HG03103 (cell line): ENCODE results near the gene NPHP4.

ENCODE experiments used
- ATAC-seq: cut with Tn5 transposase; IDR thresholded peaks from one replicate; pipeline ENCODE4 v1.9.1; 2021; ENCODE audit warnings: low read depth; ENCODE audit not compliant: unreplicated experiment

The NPHP4 gene

DNA sequence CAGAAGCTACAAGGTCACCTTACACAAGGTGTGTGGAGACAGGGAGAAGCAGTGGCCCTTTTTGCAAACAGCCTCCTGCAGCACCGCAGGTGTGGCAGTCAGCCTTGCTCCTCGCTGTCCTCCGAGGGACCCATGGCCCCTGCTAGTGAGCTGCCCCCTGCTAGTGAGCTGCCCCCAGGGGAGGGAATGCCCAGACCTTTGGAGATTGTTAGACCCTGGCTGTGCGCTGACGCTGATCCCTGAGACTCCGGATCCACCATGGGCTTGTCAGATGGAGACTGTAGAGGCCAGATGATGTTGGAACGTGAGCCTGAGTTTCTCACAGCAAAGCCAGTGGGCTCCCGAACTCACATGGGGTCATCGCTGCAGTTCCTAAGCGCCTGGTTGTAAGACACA, 172.2 kb downstream of the NPHP4 start:
- no peak for ATAC-seq

GRCh38 chr1:5819391-5820025, 172.7 kb downstream of the NPHP4 start:
- ATAC-seq = no peak

DNA sequence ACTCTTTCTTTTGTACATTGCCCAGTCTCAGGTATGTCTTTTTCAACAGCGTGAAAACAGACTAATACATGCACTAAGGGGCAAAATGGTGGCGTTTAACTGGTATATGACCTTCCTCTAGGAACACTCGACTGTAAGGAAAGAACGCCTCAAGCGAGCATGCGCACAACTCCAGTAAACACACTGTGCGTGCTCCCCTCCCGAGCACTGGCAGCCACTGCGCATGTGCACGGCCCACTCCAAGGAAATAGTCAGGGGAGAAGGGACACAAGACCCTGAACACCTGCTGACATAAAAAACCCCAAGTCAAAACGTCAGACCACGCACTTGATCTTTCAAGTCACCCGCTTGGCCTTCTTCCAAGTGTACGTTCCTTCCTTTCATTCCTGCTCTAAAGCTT, 173.5 kb downstream of the NPHP4 start:
- ATAC-seq = no peak

- ATAC-seq = no peak
These were observed 176.5 kb downstream of the NPHP4 start for GRCh38 chr1:5815716-5816115.

- no peak for ATAC-seq
These were observed 177.0 kb downstream of the NPHP4 start for GRCh38 chr1:5815211-5815610.

- ATAC-seq = no peak
These were observed 178.1 kb downstream of the NPHP4 start for GRCh38 chr1:5814046-5814619.

GRCh38 chr1:5813480-5813879, 178.7 kb downstream of the NPHP4 start:
- ATAC-seq = no peak
